OCI-LY7 (cell line): Measurements from ENCODE around the gene DDX51. TPM values are rescaled to one million over a fixed set of nuclear protein-coding genes. Genes with fewer than 3 reads are reported as not detected.

Source experiments
- BruUV-seq: library from RNA; stranded (reverse); fragments of 400-500 nt; replicated peaks from 2 replicates; lab custom pipeline; 2021; lab: Mats Ljungman, UMichigan
- CTCF ChIA-PET: fragments of 300-600 bp; sonication (Branson Sonifier 250); formaldehyde crosslinking; loops from one replicate; lab custom pipeline; 2022; ENCODE audit warnings: antibody characterized with exemption; ENCODE audit not compliant: unreplicated experiment; lab: Charles Lee
- POLR2A ChIA-PET: fragments of 300-600 bp; sonication (Branson Sonifier 250); formaldehyde crosslinking; loops from one replicate; lab custom pipeline; 2022; ENCODE audit warnings: antibody characterized with exemption; lab: Charles Lee
- DNase-seq: peaks from one replicate; pipeline ENCODE4 v3.0.0-alpha.2; 2015; ENCODE audit warnings: low spot score
- H2AFZ ChIP-seq: fragments of 200-600 bp; sonication (generic), shearing (Covaris generic); 2 replicates; pipeline ENCODE4 v1.6.1; 2014; ENCODE audit warnings: mild to moderate bottlenecking, antibody characterized with exemption, low read length, moderate library complexity
- H3K27ac ChIP-seq: fragments of 200-600 bp; sonication (generic); 2 replicates; pipeline ENCODE4 v1.5.1; 2014; ENCODE audit warnings: mixed run types, low read depth, mild to moderate bottlenecking, moderate library complexity, low read length, inconsistent platforms; ENCODE audit not compliant: poor library complexity, severe bottlenecking
- H3K36me3 ChIP-seq: fragments of 200-600 bp; sonication (generic); 2 replicates; pipeline ENCODE4 v1.6.1; 2014; ENCODE audit warnings: mild to moderate bottlenecking, antibody characterized with exemption, low read length, moderate library complexity, mixed read lengths; ENCODE audit not compliant: insufficient read depth
- H3K4me1 ChIP-seq: fragments of 200-600 bp; sonication (generic); 2 replicates; pipeline ENCODE4 v1.5.1; 2014; ENCODE audit warnings: mild to moderate bottlenecking, low read length; ENCODE audit not compliant: insufficient read depth, poor library complexity, severe bottlenecking
- H3K4me2 ChIP-seq: fragments of 200-600 bp; sonication (generic); 2 replicates; pipeline ENCODE4 v1.6.1; 2014; ENCODE audit warnings: mild to moderate bottlenecking, low read length
- H3K4me3 ChIP-seq: fragments of 200-600 bp; sonication (generic); 2 replicates; pipeline ENCODE4 v1.5.1; 2014; ENCODE audit warnings: mild to moderate bottlenecking, low read depth, low read length; ENCODE audit not compliant: poor library complexity, severe bottlenecking
- H3K79me2 ChIP-seq: fragments of 200-600 bp; sonication (generic); 2 replicates; pipeline ENCODE4 v1.6.1; 2016; ENCODE audit warnings: low read depth, mild to moderate bottlenecking, low read length, moderate library complexity, mixed read lengths; ENCODE audit not compliant: insufficient read depth
- H3K9me2 ChIP-seq: fragments of 200-600 bp; sonication (generic); 2 replicates; pipeline ENCODE4 v1.6.1; 2016; ENCODE audit warnings: mild to moderate bottlenecking, low read length, mixed read lengths; ENCODE audit not compliant: insufficient read depth
- H3K9me3 ChIP-seq: fragments of 200-600 bp; sonication (generic); 2 replicates; pipeline ENCODE4 v1.6.1; 2014; ENCODE audit warnings: mild to moderate bottlenecking, mixed run types, low read length, mixed read lengths
- H4K20me1 ChIP-seq: fragments of 200-600 bp; sonication (generic); 2 replicates; pipeline ENCODE4 v1.6.1; 2014; ENCODE audit warnings: mild to moderate bottlenecking, antibody characterized with exemption, low read length, moderate library complexity, mixed read lengths; ENCODE audit not compliant: insufficient read depth
- CTCF ChIP-seq: fragments of 200-600 bp; sonication (generic); conservative IDR thresholded peaks from 2 replicates; pipeline ENCODE4 v1.5.1; 2014; ENCODE audit warnings: mild to moderate bottlenecking, antibody characterized with exemption, low read length, moderate library complexity, mixed read lengths
- EZH2phosphoT487 ChIP-seq: fragments of 200-600 bp; sonication (generic); IDR thresholded peaks from 2 replicates; pipeline ENCODE4 v1.6.1; 2018; ENCODE audit warnings: low read depth, borderline replicate concordance, mild to moderate bottlenecking, mixed run types, antibody characterized with exemption, low read length, moderate library complexity, mixed read lengths
- intact Hi-C: fragments of 100-400 bp; cut with micrococcal nuclease; formaldehyde crosslinking; loops from one replicate; pipeline ENCODE4 v1.10.0; 2022; ENCODE audit not compliant: unreplicated experiment
- total RNA-seq, 2 experiments: library from RNA; depleted of rRNA in 1 of 2; stranded (reverse); fragments of >200 nt in 1 of 2; shearing (Covaris generic) in 1 of 2; gene quantifications; 2 replicates each; pipeline ENCODE4 v1.2.3, GENCODE V29; 2014 to 2022

DDX51 gene
- total RNA-seq, 2 experiments from 2014 or later = 47.1 to 63.1 TPM

- BruUV-seq = no TSS peak
- intact Hi-C loops = no loop called here
- H4K20me1 ChIP-seq = no peaks in the 10 kb centered on the region
- peaks cover 53% of the 10 kb centered on the region for H3K36me3 ChIP-seq
- H3K4me3 ChIP-seq = no peak overlapping the region
- TF ChIP-seq CTCF = no peak
- TF ChIP-seq EZH2phosphoT487 = no peak
- H3K27ac ChIP-seq = no peak overlapping the region
- ChIA-PET CTCF (no interaction called here), POLR2A (no interaction called here)
- no peaks in the 10 kb centered on the region for H3K9me2 ChIP-seq
- no peak overlapping the region for H3K4me2 ChIP-seq
- no peaks in the 10 kb centered on the region for H3K4me1 ChIP-seq
- no peak for DNase-seq
- H2AFZ ChIP-seq = no peak overlapping the region
- H3K79me2 ChIP-seq = no peaks in the 10 kb centered on the region
- H3K9me3 ChIP-seq = peaks cover 16% of the 10 kb centered on the region; the same call in 1 of the 2 replicates
Measured at GRCh38 chr12:132129007-132129406, 15.1 kb downstream of the DDX51 start.

- Histone ChIP-seq H4K20me1 (no peaks in the 10 kb centered on the region), H3K9me2 (no peaks in the 10 kb centered on the region), H3K4me2 (no peak overlapping the region), H3K79me2 (no peaks in the 10 kb centered on the region), H3K4me3 (no peak overlapping the region), H3K27ac (no peak overlapping the region), H3K36me3 (peaks cover 72% of the 10 kb centered on the region), H2AFZ (no peak overlapping the region), H3K9me3 (peaks cover 16% of the 10 kb centered on the region; the same call in 1 of the 2 replicates), H3K4me1 (no peaks in the 10 kb centered on the region)
- BruUV-seq = no TSS peak
- TF ChIP-seq CTCF = no peak
- no peak for TF ChIP-seq EZH2phosphoT487
- no peak for DNase-seq
- intact Hi-C loops = no loop called here
- POLR2A ChIA-PET = no interaction called here
- CTCF ChIA-PET = no interaction called here
Measured at GRCh38 chr12:132127041-132127440, 17.1 kb downstream of the DDX51 start.

- POLR2A ChIA-PET = no interaction called here
- DNase-seq = no peak
- H3K36me3 ChIP-seq = peaks cover 83% of the 10 kb centered on the region
- intact Hi-C loops = no loop called here
- H4K20me1 ChIP-seq = no peaks in the 10 kb centered on the region
- TF ChIP-seq EZH2phosphoT487 (no peak), CTCF (no peak)
- H3K4me1 ChIP-seq = no peaks in the 10 kb centered on the region
- BruUV-seq = no TSS peak
- no peaks in the 10 kb centered on the region for H3K9me2 ChIP-seq
- no peaks in the 10 kb centered on the region for H3K79me2 ChIP-seq
- no peak overlapping the region for H3K4me2 ChIP-seq
- H3K27ac ChIP-seq = no peak overlapping the region
- no peak overlapping the region for H2AFZ ChIP-seq
- H3K9me3 ChIP-seq = peaks cover 16% of the 10 kb centered on the region; the same call in 1 of the 2 replicates
- no peak overlapping the region for H3K4me3 ChIP-seq
- CTCF ChIA-PET = no interaction called here
Measured at GRCh38 chr12:132125736-132126135, 18.4 kb downstream of the DDX51 start.
